Gastrocnemius medialis (tissue), 4 donors: ENCODE results near the gene CPS1. TPM values are rescaled to one million over a fixed set of nuclear protein-coding genes. Genes with fewer than 3 reads are reported as not detected.

ENCODE experiments used
- ATAC-seq, 2 donors: fragments of 150-250 bp; one replicate each; pipeline ENCODE4 v1.9.1; 2016
- DNase-seq, 2 donors: peaks; one replicate each; pipeline ENCODE4 v3.0.0-alpha.2; 2019
- H3K27ac ChIP-seq, 4 donors: fragments of 200-600 bp; sonication (generic); 1 replicate in 1 of 4; 2 replicates in 3 of 4; pipeline ENCODE4 v1.5.1; 2016 to 2018; ENCODE audit warnings: mild to moderate bottlenecking in 2 of 4, moderate library complexity in 1 of 4
- H3K27me3 ChIP-seq, 3 donors: fragments of 200-600 bp; sonication (generic) in 2 of 3; 1 replicate in 1 of 3; 2 replicates in 2 of 3; pipeline versions ENCODE4 v1.5.1 to v1.6.0; 2016 to 2019; ENCODE audit warnings: mild to moderate bottlenecking in 1 of 3, moderate library complexity in 1 of 3
- H3K36me3 ChIP-seq, 2 donors: fragments of 200-600 bp; sonication (generic) in 1 of 2; one replicate each; pipeline ENCODE4 v1.5.1; 2017 to 2018
- H3K4me1 ChIP-seq, 2 donors: fragments of 200-600 bp; sonication (generic) in 1 of 2; one replicate each; pipeline ENCODE4 v1.5.1; 2016 to 2017; ENCODE audit warnings: mild to moderate bottlenecking in 2 of 2
- H3K4me3 ChIP-seq, 4 donors: fragments of 200-600 bp; sonication (generic) in 3 of 4; 1 replicate in 1 of 4; 2 replicates in 3 of 4; pipeline ENCODE4 v1.5.1; 2016 to 2019; ENCODE audit warnings: mild to moderate bottlenecking in 2 of 4
- H3K9me3 ChIP-seq, 3 donors: fragments of 200-600 bp; sonication (generic) in 2 of 3; 1 replicate in 1 of 3; 2 replicates in 2 of 3; pipeline ENCODE4 v1.5.1; 2016 to 2019
- CTCF ChIP-seq, 5 experiments: fragments of 450-650 bp in 3 of 5; fragments of 200-600 bp in 2 of 5; sonication (generic) in 2 of 5; IDR thresholded peaks in 4 of 5; conservative IDR thresholded peaks in 1 of 5; 1 replicate in 4 of 5; 2 replicates in 1 of 5; pipeline ENCODE4 v1.5.1; 2016 to 2019; ENCODE audit warnings: antibody characterized with exemption in 5 of 5, mild to moderate bottlenecking in 3 of 5, moderate library complexity in 3 of 5
- POLR2A ChIP-seq, 2 donors: fragments of 450-650 bp; IDR thresholded peaks; one replicate each; pipeline ENCODE4 v1.6.1; 2017; ENCODE audit warnings: antibody characterized with exemption in 2 of 2, mild to moderate bottlenecking in 2 of 2, moderate library complexity in 2 of 2
- in situ Hi-C, 4 donors: fragments of 200-750 bp; cut with MboI; loops; one replicate each; pipeline versions ENCODE4 v1.15.0 to v1.8.0; 2017; ENCODE audit warnings: low sequenced_read_pairs in 4 of 4
- intact Hi-C: fragments of 100-400 bp; cut with DNase I; formaldehyde crosslinking; loops from one replicate; pipeline ENCODE4 v1.15.1; 2023; ENCODE audit warnings: low total_unique reads
- total RNA-seq, 4 donors: library from RNA; depleted of rRNA; stranded (reverse); fragments of >200 nt; gene quantifications; one replicate each; pipeline versions ENCODE4 v1.1.0 to v1.2.3, GENCODE V29; 2016

CPS1 gene
- total RNA-seq, 4 donors from 2014 or later = 1.2 to 4.5 (median 2.6) TPM

DNA sequence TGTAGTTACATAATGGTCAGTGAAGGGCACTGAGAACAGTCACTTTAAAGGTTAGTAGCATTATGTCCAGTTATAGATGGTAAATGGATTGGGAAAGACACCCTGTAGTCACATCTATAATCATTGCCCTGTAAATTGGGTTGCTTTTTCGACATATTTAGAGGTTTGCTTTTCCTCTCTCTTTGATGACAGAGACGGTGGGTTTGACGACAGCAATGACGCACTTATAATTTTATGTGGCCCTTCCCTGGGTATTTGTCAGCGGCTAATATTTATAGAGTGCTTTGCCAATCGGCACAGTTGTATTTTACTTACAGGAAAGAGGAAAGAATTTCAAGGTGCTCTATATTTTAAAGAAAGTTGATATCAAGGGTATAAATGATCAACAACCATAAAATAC is 2.8 kb downstream of the CPS1 start:
- DNase-seq (no peak), ATAC-seq (no peak)
- intact Hi-C loops = no loop called here
- in situ Hi-C loops = no loop called here
- TF ChIP-seq CTCF (IDR thresholded peaks at IDR 0.05 in 4 of 5, conservative IDR thresholded peaks at IDR 0.05 in 1 of 5) (no peak), POLR2A (IDR thresholded peaks at IDR 0.05) (no peak)
- Histone ChIP-seq H3K9me3 (no peaks in the 10 kb centered on the region), H3K4me3 (no peak overlapping the region), H3K36me3 (no peaks in the 10 kb centered on the region), H3K4me1 (no peaks in the 10 kb centered on the region), H3K27ac (no peak overlapping the region), H3K27me3 (no peaks in the 10 kb centered on the region)

- intact Hi-C loops = no loop called here
- in situ Hi-C loops = no loop called here
- H3K27me3 ChIP-seq = no peaks in the 10 kb centered on the region
- H3K9me3 ChIP-seq = no peaks in the 10 kb centered on the region
- no peak overlapping the region for H3K27ac ChIP-seq
- H3K4me1 ChIP-seq = no peaks in the 10 kb centered on the region
- H3K4me3 ChIP-seq = no peak overlapping the region
- no peaks in the 10 kb centered on the region for H3K36me3 ChIP-seq
- no peak for DNase-seq
- no peak for ATAC-seq
- TF ChIP-seq POLR2A (IDR thresholded peaks at IDR 0.05) = no peak
- TF ChIP-seq CTCF (IDR thresholded peaks at IDR 0.05 in 4 of 5, conservative IDR thresholded peaks at IDR 0.05 in 1 of 5) = no peak
Observed at GRCh38 chr2:210561475-210561874, 5.1 kb downstream of the CPS1 start.

- H3K27me3 ChIP-seq = no peaks in the 10 kb centered on the region
- no peak for DNase-seq
- H3K4me3 ChIP-seq = no peak overlapping the region
- no peak for TF ChIP-seq POLR2A (IDR thresholded peaks at IDR 0.05)
- no peak for TF ChIP-seq CTCF (IDR thresholded peaks at IDR 0.05 in 4 of 5, conservative IDR thresholded peaks at IDR 0.05 in 1 of 5)
- no peaks in the 10 kb centered on the region for H3K9me3 ChIP-seq
- intact Hi-C loops (no loop called here), in situ Hi-C loops (no loop called here)
- H3K27ac ChIP-seq = no peak overlapping the region
- H3K4me1 ChIP-seq = no peaks in the 10 kb centered on the region
- ATAC-seq = no peak
- no peaks in the 10 kb centered on the region for H3K36me3 ChIP-seq
Observed at GRCh38 chr2:210562091-210562490, 5.7 kb downstream of the CPS1 start.

DNA sequence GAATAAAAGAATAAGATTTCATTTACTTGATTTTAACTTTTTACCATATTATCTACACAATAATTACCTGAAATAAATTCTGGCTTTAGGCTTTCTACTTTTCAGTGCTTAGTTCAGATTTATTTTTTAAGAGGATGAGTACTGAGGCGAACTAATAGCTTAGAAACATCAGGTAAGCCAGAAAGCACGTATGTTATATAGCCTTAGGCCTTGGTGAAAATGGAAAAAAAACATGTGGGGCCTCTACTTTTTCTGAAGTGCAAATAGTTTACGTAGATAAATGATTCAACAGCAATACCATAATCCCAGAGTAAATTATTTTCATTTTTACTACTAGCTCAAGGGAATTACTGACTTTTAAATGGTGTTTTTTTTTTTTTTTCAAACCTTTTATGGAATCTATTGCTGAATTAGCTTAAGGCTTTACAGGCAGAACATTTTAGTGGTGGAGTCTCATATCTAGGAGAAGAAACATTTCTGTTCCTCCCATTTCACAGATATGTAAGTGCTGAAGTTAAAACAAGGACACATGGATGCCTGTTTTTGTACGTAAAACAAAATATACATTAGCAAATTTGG is 6.2 kb downstream of the CPS1 start:
- no peaks in the 10 kb centered on the region for H3K9me3 ChIP-seq
- no peak overlapping the region for H3K4me3 ChIP-seq
- no peak for TF ChIP-seq CTCF (IDR thresholded peaks at IDR 0.05 in 4 of 5, conservative IDR thresholded peaks at IDR 0.05 in 1 of 5)
- TF ChIP-seq POLR2A (IDR thresholded peaks at IDR 0.05) = no peak
- H3K4me1 ChIP-seq = no peaks in the 10 kb centered on the region
- ATAC-seq (no peak), DNase-seq (no peak)
- intact Hi-C loops (no loop called here), in situ Hi-C loops (no loop called here)
- no peaks in the 10 kb centered on the region for H3K27me3 ChIP-seq
- no peaks in the 10 kb centered on the region for H3K36me3 ChIP-seq
- H3K27ac ChIP-seq = no peak overlapping the region

GRCh38 chr2:210567279-210567678 is 10.9 kb downstream of the CPS1 start:
- intact Hi-C loops (no loop called here), in situ Hi-C loops (no loop called here)
- DNase-seq (no peak), ATAC-seq (no peak)
- Histone ChIP-seq H3K27me3 (no peaks in the 10 kb centered on the region), H3K9me3 (no peaks in the 10 kb centered on the region), H3K27ac (no peak overlapping the region), H3K4me3 (no peak overlapping the region), H3K4me1 (no peaks in the 10 kb centered on the region), H3K36me3 (no peaks in the 10 kb centered on the region)
- TF ChIP-seq POLR2A (IDR thresholded peaks at IDR 0.05) (no peak), CTCF (IDR thresholded peaks at IDR 0.05 in 4 of 5, conservative IDR thresholded peaks at IDR 0.05 in 1 of 5) (no peak)
